Measurements from ENCODE around the gene CDK17. TPM values are rescaled to one million over a fixed set of nuclear protein-coding genes. Genes with fewer than 3 reads are reported as not detected.

CDK17 gene
- total and polyA plus RNA-seq, 4 donors: 13.7 to 130 (median 29.1) TPM

- TF ChIP-seq CTCF (IDR thresholded peaks at IDR 0.05; ENCODE audit: control extremely low read depth, extremely low read depth): no peak
Observed at GRCh38 chr12:96248136-96248931, 151.9 kb downstream of the CDK17 start.

GRCh38 chr12:96247563-96247962 is 152.7 kb downstream of the CDK17 start:
- Histone ChIP-seq H3K36me3 (ENCODE audit: control insufficient read depth in 4 of 4, insufficient read depth in 4 of 4, low read length in 4 of 4) (peaks cover 6 to 36% (median 29%) of the 10 kb centered on the region in 4 donors), H3K27me3 (ENCODE audit: control insufficient read depth in 3 of 3, insufficient read depth in 3 of 3, low read length in 2 of 3) (no peaks in the 10 kb centered on the region)

More at GRCh38 chr12:96248136-96248931, 151.9 kb downstream of the CDK17 start:
- Histone ChIP-seq H3K9ac (ENCODE audit: insufficient read depth in 1 of 2, low read length in 2 of 2) (no peak overlapping the region), H3K4me1 (ENCODE audit: control insufficient read depth in 5 of 5, insufficient read depth in 5 of 5, low read length in 5 of 5) (peaks cover 0 to 11% (median 0%) of the 10 kb centered on the region in 5 donors), H3K36me3 (ENCODE audit: control insufficient read depth in 4 of 4, insufficient read depth in 4 of 4, low read length in 4 of 4) (peaks cover 6 to 38% (median 29%) of the 10 kb centered on the region in 4 donors), H3K27me3 (ENCODE audit: control insufficient read depth in 3 of 3, insufficient read depth in 3 of 3, low read length in 2 of 3) (no peaks in the 10 kb centered on the region), H3K4me3 (no peak overlapping the region), H3K27ac (ENCODE audit: low read depth in 1 of 2, low read length in 1 of 2) (peak overlapping the region in 1 of 2 donors; percentile 49), H3K9me3 (ENCODE audit: control insufficient read depth in 4 of 4, insufficient read depth in 3 of 4, low read length in 3 of 4) (no peaks in the 10 kb centered on the region)
- 89 to 91% methylated on average over 17 of the region's 17 CpGs for WGBS, 2 donors
- ATAC-seq (ENCODE audit: insufficient read depth, low FRiP score) (no peak), DNase-seq (no peak)

GRCh38 chr12:96246926-96247505 is 153.2 kb downstream of the CDK17 start:
- peaks cover 6 to 36% (median 27%) of the 10 kb centered on the region in 4 donors for H3K36me3 ChIP-seq (ENCODE audit: control insufficient read depth in 4 of 4, insufficient read depth in 4 of 4, low read length in 4 of 4)
- ATAC-seq (ENCODE audit: insufficient read depth, low FRiP score) (no peak), DNase-seq (no peak)
- no peak overlapping the region for H3K27ac ChIP-seq (ENCODE audit: low read depth in 1 of 2, low read length in 1 of 2)
- H3K4me1 ChIP-seq (ENCODE audit: control insufficient read depth in 5 of 5, insufficient read depth in 5 of 5, low read length in 5 of 5): peaks cover 0 to 18% (median 0%) of the 10 kb centered on the region in 5 donors
- TF ChIP-seq CTCF (IDR thresholded peaks at IDR 0.05; ENCODE audit: control extremely low read depth, extremely low read depth): no peak
- no peak overlapping the region for H3K9ac ChIP-seq (ENCODE audit: insufficient read depth in 1 of 2, low read length in 2 of 2)
- H3K9me3 ChIP-seq (ENCODE audit: control insufficient read depth in 4 of 4, insufficient read depth in 3 of 4, low read length in 3 of 4): no peaks in the 10 kb centered on the region
- no peak overlapping the region for H3K4me3 ChIP-seq
- 95 to 97% methylated on average over 36 of the region's 36 CpGs for WGBS, 2 donors
- H3K27me3 ChIP-seq (ENCODE audit: control insufficient read depth in 3 of 3, insufficient read depth in 3 of 3, low read length in 2 of 3): no peaks in the 10 kb centered on the region

More at GRCh38 chr12:96247563-96247962, 152.7 kb downstream of the CDK17 start:
- 84 to 85% methylated on average over 13 of the region's 13 CpGs for WGBS, 2 donors
- no peaks in the 10 kb centered on the region for H3K9me3 ChIP-seq (ENCODE audit: control insufficient read depth in 4 of 4, insufficient read depth in 3 of 4, low read length in 3 of 4)
- no peak for DNase-seq
- H3K9ac ChIP-seq (ENCODE audit: insufficient read depth in 1 of 2, low read length in 2 of 2): no peak overlapping the region
- H3K4me1 ChIP-seq (ENCODE audit: control insufficient read depth in 5 of 5, insufficient read depth in 5 of 5, low read length in 5 of 5): peaks cover 0 to 14% (median 0%) of the 10 kb centered on the region in 5 donors
- TF ChIP-seq CTCF (IDR thresholded peaks at IDR 0.05; ENCODE audit: control extremely low read depth, extremely low read depth): no peak
- ATAC-seq (ENCODE audit: insufficient read depth, low FRiP score): no peak
- no peak overlapping the region for H3K4me3 ChIP-seq
- no peak overlapping the region for H3K27ac ChIP-seq (ENCODE audit: low read depth in 1 of 2, low read length in 1 of 2)

Data from lung (tissue), 12 donors.